ENCODE data around the gene TXLNG.

DNA sequence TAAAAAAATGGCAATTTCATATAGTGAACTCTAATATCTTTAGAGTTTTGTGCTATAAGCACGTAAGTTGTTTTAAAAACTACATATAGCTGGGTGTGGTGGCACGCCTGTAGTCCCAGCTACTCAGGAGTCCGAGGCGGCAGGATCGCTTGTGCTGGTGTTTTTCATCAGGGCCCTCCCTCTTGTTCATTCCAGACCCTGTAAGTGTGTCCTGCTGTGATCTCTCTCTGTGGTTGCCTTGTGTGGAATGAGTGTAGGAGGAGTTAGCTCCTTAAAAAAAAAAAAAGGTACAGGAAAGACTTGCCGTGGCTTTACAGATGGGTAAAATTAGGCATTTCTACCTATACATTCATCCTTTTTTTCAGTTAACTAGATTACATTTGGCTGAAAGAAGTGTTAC is 48.5 kb downstream of the TXLNG start:
- TF ChIP-seq POLR2AphosphoS5 (IDR thresholded peaks at IDR 0.05): no peak
- no peak for TF ChIP-seq EP300 (IDR thresholded peaks at IDR 0.05)
- TF ChIP-seq, protein P1, sequence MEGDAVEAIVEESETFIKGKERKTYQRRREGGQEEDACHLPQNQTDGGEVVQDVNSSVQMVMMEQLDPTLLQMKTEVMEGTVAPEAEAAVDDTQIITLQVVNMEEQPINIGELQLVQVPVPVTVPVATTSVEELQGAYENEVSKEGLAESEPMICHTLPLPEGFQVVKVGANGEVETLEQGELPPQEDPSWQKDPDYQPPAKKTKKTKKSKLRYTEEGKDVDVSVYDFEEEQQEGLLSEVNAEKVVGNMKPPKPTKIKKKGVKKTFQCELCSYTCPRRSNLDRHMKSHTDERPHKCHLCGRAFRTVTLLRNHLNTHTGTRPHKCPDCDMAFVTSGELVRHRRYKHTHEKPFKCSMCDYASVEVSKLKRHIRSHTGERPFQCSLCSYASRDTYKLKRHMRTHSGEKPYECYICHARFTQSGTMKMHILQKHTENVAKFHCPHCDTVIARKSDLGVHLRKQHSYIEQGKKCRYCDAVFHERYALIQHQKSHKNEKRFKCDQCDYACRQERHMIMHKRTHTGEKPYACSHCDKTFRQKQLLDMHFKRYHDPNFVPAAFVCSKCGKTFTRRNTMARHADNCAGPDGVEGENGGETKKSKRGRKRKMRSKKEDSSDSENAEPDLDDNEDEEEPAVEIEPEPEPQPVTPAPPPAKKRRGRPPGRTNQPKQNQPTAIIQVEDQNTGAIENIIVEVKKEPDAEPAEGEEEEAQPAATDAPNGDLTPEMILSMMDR (IDR thresholded peaks at IDR 0.05): no peak

Measured in upper lobe of left lung (tissue), 4 donors.